ENCODE results near the gene C2CD2. TPM values are rescaled to one million over a fixed set of nuclear protein-coding genes. Genes with fewer than 3 reads are reported as not detected.

C2CD2 gene
- total and polyA plus RNA-seq, 2 of the 8 experiments (the other 6 are each of a cell fraction or from before 2014, with no cell fraction given), result 10.4 to 13.0 TPM

GRCh38 chr21:41940431-41940830 is 13.4 kb downstream of the C2CD2 start:
- DNase-seq (ENCODE audit: low read depth in 1 of 2, low spot score in 2 of 2), result no peak
- TF ChIP-seq POLR2A (IDR thresholded peaks at IDR 0.05; ENCODE audit: control extremely low read depth in 1 of 2, low read depth in 2 of 2, low read length in 2 of 2) (no peak), BRCA1 (IDR thresholded peaks at IDR 0.05; ENCODE audit: low read depth, low read length) (no peak), ATF3 (IDR thresholded peaks at IDR 0.05; ENCODE audit: insufficient read depth, low read depth, low read length) (no peak), SIX5 (IDR thresholded peaks at IDR 0.05; ENCODE audit: low read depth, low read length) (no peak), CHD1 (IDR thresholded peaks at IDR 0.05; ENCODE audit: low read depth, low read length) (no peak), CBX5 (IDR thresholded peaks at IDR 0.05; ENCODE audit: low read depth, low read length) (no peak), EP300 (IDR thresholded peaks at IDR 0.05; ENCODE audit: borderline replicate concordance in 1 of 2, low read depth in 2 of 2, low read length in 2 of 2) (no peak), EGR1 (IDR thresholded peaks at IDR 0.05; ENCODE audit: borderline replicate concordance, low read depth, low read length) (no peak), ATF2 (IDR thresholded peaks at IDR 0.05; ENCODE audit: low read length) (no peak), RXRA (IDR thresholded peaks at IDR 0.05; ENCODE audit: insufficient read depth, low read depth, low read length) (no peak), FOSL1 (IDR thresholded peaks at IDR 0.05; ENCODE audit: insufficient read depth, low read depth, low read length) (no peak), GABPA (IDR thresholded peaks at IDR 0.05; ENCODE audit: borderline replicate concordance, insufficient read depth, low read length) (no peak)
- Histone ChIP-seq H4K5ac (ENCODE audit: insufficient read length, low read depth, low read length) (no peak overlapping the region), H3K27ac (ENCODE audit: low read depth, low read length) (no peak overlapping the region), H2BK5ac (ENCODE audit: low read depth, low read length) (no peak overlapping the region), H3K14ac (ENCODE audit: insufficient read length) (no peak overlapping the region), H4K8ac (ENCODE audit: extremely low read depth, insufficient read depth, low read length) (no peak overlapping the region), H4K20me1 (replicated peaks in 1 of 2; ENCODE audit: control insufficient read depth in 1 of 2, insufficient read depth in 2 of 2, low read length in 2 of 2) (no peaks in the 10 kb centered on the region), H3K56ac (replicated peaks; ENCODE audit: insufficient read length, low read depth, low read length) (no peak overlapping the region), H3K9ac (replicated peaks in 1 of 4; ENCODE audit: extremely low read depth in 1 of 4, low read depth in 3 of 4, low read length in 3 of 4) (no peak overlapping the region), H3K4ac (replicated peaks; ENCODE audit: insufficient read length, low read depth, low read length) (no peak overlapping the region), H2AK5ac (ENCODE audit: low read depth, low read length) (no peak overlapping the region), H2BK20ac (ENCODE audit: low read length) (no peak overlapping the region), H3K4me2 (ENCODE audit: insufficient read depth in 1 of 2, low read depth in 2 of 2, low read length in 2 of 2) (no peak overlapping the region), H3K27me3 (replicated peaks in 1 of 4; ENCODE audit: control insufficient read depth in 3 of 4, extremely low read depth in 1 of 4, insufficient read depth in 3 of 4, low read length in 3 of 4) (no peaks in the 10 kb centered on the region), H3K4me1 (replicated peaks in 1 of 4; ENCODE audit: control insufficient read depth in 3 of 4, insufficient read depth in 4 of 4, low read length in 3 of 4) (peaks cover 0 to 6% (median 0%) of the 10 kb centered on the region in 4 experiments; a peak in 2 of 7 replicates), H3K23ac (ENCODE audit: insufficient read length) (no peak overlapping the region), H2BK15ac (ENCODE audit: low read length) (no peak overlapping the region), H3K23me2 (ENCODE audit: low read depth, low read length) (no peaks in the 10 kb centered on the region), H2BK120ac (replicated peaks; ENCODE audit: low read depth, low read length) (no peak overlapping the region), H3K36me3 (ENCODE audit: control insufficient read depth in 2 of 4, insufficient read depth in 4 of 4, low read length in 3 of 4) (no peaks in the 10 kb centered on the region), H3K9me3 (ENCODE audit: insufficient read depth in 2 of 2, low read depth in 1 of 2, low read length in 1 of 2) (no peaks in the 10 kb centered on the region), H3K79me1 (ENCODE audit: low read depth, low read length) (no peaks in the 10 kb centered on the region), H3K18ac (ENCODE audit: extremely low read depth, low read length) (no peak overlapping the region), H4K91ac (replicated peaks; ENCODE audit: insufficient read length, low read length) (no peak overlapping the region), H2AFZ (ENCODE audit: low read length) (no peak overlapping the region), H3K4me3 (ENCODE audit: extremely low read depth in 1 of 4, insufficient read depth in 2 of 4, low read depth in 3 of 4, low read length in 4 of 4) (no peak overlapping the region), H2BK12ac (ENCODE audit: low read depth, low read length) (no peak overlapping the region), H3K79me2 (ENCODE audit: control insufficient read depth in 1 of 2, insufficient read depth in 2 of 2, low read length in 2 of 2) (peaks cover 0 to 4% of the 10 kb centered on the region in 2 experiments; a peak in 1 of 4 replicates)
- ChIA-PET POLR2A (ENCODE audit: partially characterized antibody) (interaction anchor here (1.5 kb wide), 1 partner anchor 11 kb away, joined by 3 read pairs; no protein-coding TSS in a partner anchor), CTCF (ENCODE audit: partially characterized antibody) (interaction anchor here (1.1 kb wide), 1 partner anchor 12 kb away, joined by 3 read pairs; no protein-coding TSS in a partner anchor)
- FAIRE-seq, result no peak
- WGBS, 2 experiments (ENCODE audit: extremely low coverage in 1 of 2, insufficient coverage in 1 of 2, insufficient read length in 1 of 2, insufficient replicate concordance in 2 of 2, low coverage in 1 of 2, low lambda C conversion rate in 2 of 2, missing lambda C conversion rate in 1 of 2), result 77% methylated on average over 3 of the region's 3 CpGs; no CpG with 5 or more reads in 1 of the 2 experiments
